ENCODE data around the gene F8.
A peak's percentile ranks its signal among the peaks of the same experiment; 100 is the strongest.
"Not testable (repeated sequence)": the region's sequence is repeated elsewhere in the genome, so short reads cannot be mapped to it uniquely, and the experiment has no call there.

F8 gene

GRCh38 chrX:155031657-155032056, 9.1 kb upstream of the F8 start:
- no peak for DNase-seq (ENCODE audit: low read depth in 2 of 2)

GRCh38 chrX:155028877-155029291, 6.4 kb upstream of the F8 start:
- DNase-seq (ENCODE audit: low read depth in 2 of 2): no peak

- no peak for DNase-seq (ENCODE audit: low read depth in 2 of 2)
Observed at GRCh38 chrX:155028129-155028528, 5.6 kb upstream of the F8 start.

- no peak for DNase-seq (ENCODE audit: low read depth in 2 of 2)
Observed at GRCh38 chrX:155027509-155028066, 5.1 kb upstream of the F8 start.

- DNase-seq (ENCODE audit: low read depth in 2 of 2): peak; percentile 83 to 86
Observed at GRCh38 chrX:155026727-155027508, 4.4 kb upstream of the F8 start, which contains the start of gene FUNDC2. Gene FUNDC2, plus strand, starts transcription at chrX:155026844. Its CDS starts 95 bp downstream, at chrX:155026939.

GRCh38 chrX:155026420-155026726, 3.9 kb upstream of the F8 start:
- DNase-seq (ENCODE audit: low read depth in 2 of 2): no peak

GRCh38 chrX:155023907-155024833, 1.6 kb upstream of the F8 start:
- no peak for DNase-seq (ENCODE audit: low read depth in 2 of 2)

GRCh38 chrX:155020591-155020990, 1.9 kb downstream of the F8 start:
- DNase-seq (ENCODE audit: low read depth in 2 of 2): no peak

GRCh38 chrX:155009994-155010472, 12.5 kb downstream of the F8 start:
- DNase-seq (ENCODE audit: low read depth in 2 of 2): no peak

- not testable (repeated sequence) for DNase-seq (ENCODE audit: low read depth in 2 of 2)
Observed at GRCh38 chrX:155008578-155008977, 13.9 kb downstream of the F8 start.

GRCh38 chrX:155006913-155007671, 15.4 kb downstream of the F8 start:
- DNase-seq (ENCODE audit: low read depth in 2 of 2): not testable (repeated sequence)

- not testable (repeated sequence) for DNase-seq (ENCODE audit: low read depth in 2 of 2)
Observed at GRCh38 chrX:155006379-155006778, 16.1 kb downstream of the F8 start.

- DNase-seq (ENCODE audit: low read depth in 2 of 2): no peak
Observed at GRCh38 chrX:155005190-155005589, 17.3 kb downstream of the F8 start.

- DNase-seq (ENCODE audit: low read depth in 2 of 2): no peak
Observed at GRCh38 chrX:155001873-155002272, 20.6 kb downstream of the F8 start.

GRCh38 chrX:155000841-155001240, 21.7 kb downstream of the F8 start:
- DNase-seq (ENCODE audit: low read depth in 2 of 2): no peak

- no peak for DNase-seq (ENCODE audit: low read depth in 2 of 2)
Observed at GRCh38 chrX:154998204-154998880, 24.2 kb downstream of the F8 start.

GRCh38 chrX:154991476-154991875, 31.0 kb downstream of the F8 start:
- DNase-seq (ENCODE audit: low read depth in 2 of 2): no peak

GRCh38 chrX:154991039-154991438, 31.5 kb downstream of the F8 start:
- DNase-seq (ENCODE audit: low read depth in 2 of 2): no peak

GRCh38 chrX:154990496-154990895, 32.0 kb downstream of the F8 start:
- no peak for DNase-seq (ENCODE audit: low read depth in 2 of 2)

- no peak for DNase-seq (ENCODE audit: low read depth in 2 of 2)
Observed at GRCh38 chrX:154988719-154989118, 33.8 kb downstream of the F8 start.

GRCh38 chrX:154987940-154988339, 34.6 kb downstream of the F8 start:
- no peak for DNase-seq (ENCODE audit: low read depth in 2 of 2)
